Measurements from ENCODE around the gene MAPK6.
A peak's percentile ranks its signal among the peaks of the same experiment; 100 is the strongest.

MAPK6 gene

DNA sequence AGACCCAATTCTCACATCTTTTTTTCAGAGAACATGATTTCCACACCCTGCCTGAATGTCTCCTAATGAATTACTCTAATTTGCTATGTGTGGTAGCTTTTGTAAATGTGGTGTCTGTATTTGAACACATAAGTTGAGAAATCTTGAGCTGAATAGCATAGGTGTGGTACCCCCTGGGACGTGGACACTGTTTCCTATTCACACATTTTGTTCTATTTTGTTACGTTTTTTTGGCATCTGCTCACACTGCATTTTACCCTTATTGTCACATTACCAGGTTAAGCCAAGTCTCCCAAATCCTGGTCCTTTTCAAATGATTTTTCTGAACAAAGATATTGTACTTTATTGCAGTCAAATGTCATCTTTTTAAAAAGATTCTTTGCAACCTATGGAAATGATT is 6.8 kb upstream of the MAPK6 start:
- Histone ChIP-seq H3K27ac (ENCODE audit: low read depth, low read length) (no peak overlapping the region), H2AK5ac (ENCODE audit: low read length) (no peak overlapping the region), H3K9ac (ENCODE audit: low read length) (no peak overlapping the region), H3K23ac (ENCODE audit: low read length) (no peak overlapping the region), H2BK5ac (ENCODE audit: low read depth, low read length, poor library complexity) (no peak overlapping the region), H3K4me1 (ENCODE audit: control insufficient read depth in 1 of 2, insufficient read depth in 2 of 2, low read length in 2 of 2) (peaks cover 2% of the 10 kb centered on the region in 2 experiments), H3K14ac (ENCODE audit: low read length) (no peak overlapping the region), H2BK120ac (ENCODE audit: insufficient read depth, low read length, poor library complexity) (no peak overlapping the region), H3K36me3 (ENCODE audit: control insufficient read depth in 1 of 2, insufficient read depth in 2 of 2, low read length in 2 of 2) (no peaks in the 10 kb centered on the region), H3K18ac (ENCODE audit: low read length) (no peak overlapping the region), H3K79me2 (ENCODE audit: control insufficient read depth, insufficient read depth, low read length, poor library complexity) (no peaks in the 10 kb centered on the region), H4K8ac (ENCODE audit: low read depth, low read length) (no peak overlapping the region), H2BK12ac (ENCODE audit: low read length) (no peak overlapping the region), H3K27me3 (ENCODE audit: insufficient read depth, low read length) (no peaks in the 10 kb centered on the region), H4K91ac (ENCODE audit: low read depth, low read length) (no peak overlapping the region), H3K4me2 (ENCODE audit: low read length) (no peak overlapping the region), H4K12ac (ENCODE audit: low read depth, low read length) (no peak overlapping the region), H3K79me1 (ENCODE audit: low read length) (no peaks in the 10 kb centered on the region), H3K9me3 (ENCODE audit: insufficient read depth, low read depth, low read length) (no peaks in the 10 kb centered on the region), H3K4ac (ENCODE audit: low read depth, low read length) (no peak overlapping the region), H2AFZ (ENCODE audit: insufficient read depth, low read length, poor library complexity) (no peak overlapping the region), H3K4me3 (ENCODE audit: low read depth, low read length) (no peak overlapping the region)
- WGBS (ENCODE audit: extremely low coverage, insufficient coverage, insufficient read length) = no CpG with 5 or more reads among the region's 2 CpGs
- DNase-seq = no peak

DNA sequence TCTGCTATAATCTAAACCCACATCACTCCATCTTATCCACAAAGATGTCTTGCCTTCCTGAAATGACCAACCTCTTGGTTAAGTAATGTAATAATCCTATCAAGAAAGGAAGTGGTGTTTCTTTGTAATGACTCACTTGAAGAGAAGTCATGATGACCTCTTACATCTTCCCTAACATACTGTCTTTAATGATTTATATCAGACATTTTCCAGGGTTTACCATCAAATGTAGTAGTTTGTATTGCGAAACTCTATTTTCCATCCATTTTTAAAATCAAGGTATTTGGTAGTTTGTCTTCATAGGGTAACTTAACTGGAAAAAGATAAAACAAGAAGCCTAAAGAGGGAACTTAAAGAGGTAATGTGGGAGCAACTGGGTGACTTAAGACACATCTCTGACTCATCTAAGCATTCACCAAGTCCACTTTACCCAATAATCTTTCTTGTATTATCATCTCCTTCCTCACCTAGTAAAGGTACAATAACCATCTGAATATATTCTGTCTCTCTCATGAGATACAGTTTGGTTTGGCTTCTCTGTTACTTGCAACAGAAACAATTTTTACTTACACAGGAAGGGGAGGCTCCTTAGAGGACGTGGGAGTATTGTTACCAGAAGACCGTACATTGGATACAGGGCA is 5.7 kb upstream of the MAPK6 start:
- no CpG with 5 or more reads among the region's 3 CpGs for WGBS (ENCODE audit: extremely low coverage, insufficient coverage, insufficient read length)
- no peak overlapping the region for H4K12ac ChIP-seq (ENCODE audit: low read depth, low read length)

DNA sequence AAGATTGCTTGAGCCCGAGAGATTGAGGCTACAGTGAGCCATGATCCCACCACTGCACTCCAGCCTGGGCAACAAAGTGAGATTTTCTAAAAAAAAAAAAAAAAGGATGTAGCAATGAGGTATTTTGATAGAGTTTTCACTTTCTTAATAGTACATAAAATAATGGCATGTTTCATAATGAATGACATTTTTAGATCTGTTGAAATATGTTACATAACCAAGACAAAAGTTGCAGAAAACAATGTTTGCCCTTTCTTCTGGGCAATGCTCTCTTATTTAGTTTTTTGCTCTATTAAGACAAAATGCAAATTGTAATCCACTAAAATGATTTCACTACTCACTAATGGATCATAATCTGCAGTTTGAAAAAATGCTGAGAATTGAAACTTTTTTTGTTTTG is 4.4 kb upstream of the MAPK6 start:
- H3K4me3 ChIP-seq (ENCODE audit: low read depth, low read length) = no peak overlapping the region
- no peaks in the 10 kb centered on the region for H3K9me3 ChIP-seq (ENCODE audit: insufficient read depth, low read depth, low read length)
- H3K14ac ChIP-seq (ENCODE audit: low read length) = no peak overlapping the region
- H3K4ac ChIP-seq (ENCODE audit: low read depth, low read length) = no peak overlapping the region
- WGBS (ENCODE audit: extremely low coverage, insufficient coverage, insufficient read length) = no CpG with 5 or more reads among the region's 1 CpG
- H3K27ac ChIP-seq (ENCODE audit: low read depth, low read length) = no peak overlapping the region
- H3K79me2 ChIP-seq (ENCODE audit: control insufficient read depth, insufficient read depth, low read length, poor library complexity) = peaks cover 3% of the 10 kb centered on the region
- H2AK5ac ChIP-seq (ENCODE audit: low read length) = no peak overlapping the region
- no peak overlapping the region for H3K9ac ChIP-seq (ENCODE audit: low read length)
- no peak for DNase-seq
- H2AFZ ChIP-seq (ENCODE audit: insufficient read depth, low read length, poor library complexity) = no peak overlapping the region
- H3K79me1 ChIP-seq (ENCODE audit: low read length) = peaks cover 8% of the 10 kb centered on the region
- H3K36me3 ChIP-seq (ENCODE audit: control insufficient read depth in 1 of 2, insufficient read depth in 2 of 2, low read length in 2 of 2) = no peaks in the 10 kb centered on the region
- no peak overlapping the region for H2BK5ac ChIP-seq (ENCODE audit: low read depth, low read length, poor library complexity)
- H2BK120ac ChIP-seq (ENCODE audit: insufficient read depth, low read length, poor library complexity) = no peak overlapping the region
- no peak overlapping the region for H4K91ac ChIP-seq (ENCODE audit: low read depth, low read length)
- H3K18ac ChIP-seq (ENCODE audit: low read length) = no peak overlapping the region
- H4K12ac ChIP-seq (ENCODE audit: low read depth, low read length) = no peak overlapping the region
- H4K8ac ChIP-seq (ENCODE audit: low read depth, low read length) = no peak overlapping the region
- no peak overlapping the region for H3K23ac ChIP-seq (ENCODE audit: low read length)
- no peaks in the 10 kb centered on the region for H3K27me3 ChIP-seq (ENCODE audit: insufficient read depth, low read length)
- H3K4me1 ChIP-seq (ENCODE audit: control insufficient read depth in 1 of 2, insufficient read depth in 2 of 2, low read length in 2 of 2) = peaks cover 4 to 5% of the 10 kb centered on the region in 2 experiments
- H2BK12ac ChIP-seq (ENCODE audit: low read length) = no peak overlapping the region
- no peak overlapping the region for H3K4me2 ChIP-seq (ENCODE audit: low read length)

More for the DNA sequence above, 5.7 kb upstream of the MAPK6 start:
- H2BK5ac ChIP-seq (ENCODE audit: low read depth, low read length, poor library complexity) = no peak overlapping the region
- H3K79me2 ChIP-seq (ENCODE audit: control insufficient read depth, insufficient read depth, low read length, poor library complexity) = no peaks in the 10 kb centered on the region
- no peak overlapping the region for H3K4me2 ChIP-seq (ENCODE audit: low read length)
- no peak overlapping the region for H4K8ac ChIP-seq (ENCODE audit: low read depth, low read length)
- no peak overlapping the region for H4K91ac ChIP-seq (ENCODE audit: low read depth, low read length)
- H3K18ac ChIP-seq (ENCODE audit: low read length) = no peak overlapping the region
- H2BK12ac ChIP-seq (ENCODE audit: low read length) = no peak overlapping the region
- no peak overlapping the region for H3K23ac ChIP-seq (ENCODE audit: low read length)
- H2BK120ac ChIP-seq (ENCODE audit: insufficient read depth, low read length, poor library complexity) = no peak overlapping the region
- no peaks in the 10 kb centered on the region for H3K27me3 ChIP-seq (ENCODE audit: insufficient read depth, low read length)
- peaks cover 2% of the 10 kb centered on the region in 2 experiments for H3K4me1 ChIP-seq (ENCODE audit: control insufficient read depth in 1 of 2, insufficient read depth in 2 of 2, low read length in 2 of 2)
- no peak overlapping the region for H3K14ac ChIP-seq (ENCODE audit: low read length)
- peak in 1 of 2 donors; percentile 23 for DNase-seq
- no peaks in the 10 kb centered on the region for H3K79me1 ChIP-seq (ENCODE audit: low read length)
- no peak overlapping the region for H3K4me3 ChIP-seq (ENCODE audit: low read depth, low read length)
- no peaks in the 10 kb centered on the region for H3K9me3 ChIP-seq (ENCODE audit: insufficient read depth, low read depth, low read length)
- no peak overlapping the region for H3K4ac ChIP-seq (ENCODE audit: low read depth, low read length)
- H3K27ac ChIP-seq (ENCODE audit: low read depth, low read length) = no peak overlapping the region
- H2AFZ ChIP-seq (ENCODE audit: insufficient read depth, low read length, poor library complexity) = no peak overlapping the region
- no peak overlapping the region for H2AK5ac ChIP-seq (ENCODE audit: low read length)
- no peaks in the 10 kb centered on the region for H3K36me3 ChIP-seq (ENCODE audit: control insufficient read depth in 1 of 2, insufficient read depth in 2 of 2, low read length in 2 of 2)
- H3K9ac ChIP-seq (ENCODE audit: low read length) = no peak overlapping the region

DNA sequence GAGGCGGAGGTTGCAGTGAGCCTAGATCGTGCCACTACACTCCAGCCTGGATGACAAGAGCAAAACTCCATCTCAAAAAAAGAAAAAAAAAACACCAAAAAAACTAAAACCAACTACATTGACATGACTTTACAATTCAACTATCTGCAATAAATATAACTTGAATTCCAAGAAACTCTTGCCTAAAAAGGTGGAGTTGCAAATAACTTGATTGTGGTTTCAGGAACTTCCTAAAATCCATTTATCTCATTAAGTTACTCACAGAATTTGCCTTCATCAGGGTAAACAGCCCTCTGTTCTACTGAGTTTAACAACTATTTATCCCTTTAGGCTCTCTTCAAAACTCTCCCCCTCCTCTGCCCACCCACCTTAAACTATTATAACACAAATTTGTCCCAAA is 2.7 kb upstream of the MAPK6 start:
- H4K12ac ChIP-seq (ENCODE audit: low read depth, low read length) = no peak overlapping the region
- no peak overlapping the region for H3K4me2 ChIP-seq (ENCODE audit: low read length)

More for the DNA sequence above, 2.7 kb upstream of the MAPK6 start:
- Histone ChIP-seq H3K27ac (ENCODE audit: low read depth, low read length) (no peak overlapping the region), H3K27me3 (ENCODE audit: insufficient read depth, low read length) (no peaks in the 10 kb centered on the region), H3K79me1 (ENCODE audit: low read length) (peaks cover 13% of the 10 kb centered on the region), H4K91ac (ENCODE audit: low read depth, low read length) (no peak overlapping the region), H3K4me3 (ENCODE audit: low read depth, low read length) (no peak overlapping the region), H3K9ac (ENCODE audit: low read length) (no peak overlapping the region), H2BK120ac (ENCODE audit: insufficient read depth, low read length, poor library complexity) (no peak overlapping the region), H3K18ac (ENCODE audit: low read length) (no peak overlapping the region), H3K36me3 (ENCODE audit: control insufficient read depth in 1 of 2, insufficient read depth in 2 of 2, low read length in 2 of 2) (no peaks in the 10 kb centered on the region), H2AK5ac (ENCODE audit: low read length) (no peak overlapping the region), H3K4me1 (ENCODE audit: control insufficient read depth in 1 of 2, insufficient read depth in 2 of 2, low read length in 2 of 2) (peaks cover 4 to 5% of the 10 kb centered on the region in 2 experiments), H3K9me3 (ENCODE audit: insufficient read depth, low read depth, low read length) (no peaks in the 10 kb centered on the region), H3K79me2 (ENCODE audit: control insufficient read depth, insufficient read depth, low read length, poor library complexity) (peaks cover 10% of the 10 kb centered on the region), H2AFZ (ENCODE audit: insufficient read depth, low read length, poor library complexity) (no peak overlapping the region), H4K8ac (ENCODE audit: low read depth, low read length) (no peak overlapping the region), H3K4ac (ENCODE audit: low read depth, low read length) (no peak overlapping the region), H3K23ac (ENCODE audit: low read length) (no peak overlapping the region), H3K14ac (ENCODE audit: low read length) (no peak overlapping the region), H2BK12ac (ENCODE audit: low read length) (no peak overlapping the region), H2BK5ac (ENCODE audit: low read depth, low read length, poor library complexity) (no peak overlapping the region)
- DNase-seq = no peak
- no CpG with 5 or more reads among the region's 2 CpGs for WGBS (ENCODE audit: extremely low coverage, insufficient coverage, insufficient read length)

All from trophoblast cell (in vitro differentiated cells and primary cell).